Astrocyte (in vitro differentiated cells and primary cell): ENCODE measurements around the gene COX19. TPM values are rescaled to one million over a fixed set of nuclear protein-coding genes. Genes with fewer than 3 reads are reported as not detected.

Source experiments
- DNase-seq: peaks from one replicate; pipeline ENCODE4 v3.0.0-alpha.2; 2010; ENCODE audit warnings: low read depth
- FAIRE-seq: peaks from 2 replicates; lab custom pipeline; 2011; peaks lifted over from hg19 to GRCh38; lab: Jason Lieb, UNC
- H2AFZ ChIP-seq: 2 replicates; pipeline ENCODE4 v1.6.0; 2012; ENCODE audit warnings: low read depth, low read length, inconsistent platforms
- H3K27ac ChIP-seq: 2 replicates; pipeline ENCODE4 v1.5.1; 2011; ENCODE audit warnings: low read depth, low read length, inconsistent platforms
- H3K27me3 ChIP-seq: 2 replicates; pipeline ENCODE4 v1.6.0; 2011; ENCODE audit warnings: low read length, inconsistent platforms; ENCODE audit not compliant: insufficient read depth
- H3K36me3 ChIP-seq: 2 replicates; pipeline ENCODE4 v1.5.1; 2011; ENCODE audit warnings: low read length, inconsistent platforms; ENCODE audit not compliant: insufficient read depth
- H3K4me1 ChIP-seq: 2 replicates; pipeline ENCODE4 v1.5.1; 2011; ENCODE audit warnings: low read length, inconsistent platforms; ENCODE audit not compliant: insufficient read depth
- H3K4me2 ChIP-seq: 2 replicates; pipeline ENCODE4 v1.6.0; 2012; ENCODE audit warnings: low read length, inconsistent platforms
- H3K4me3 ChIP-seq: 2 replicates; pipeline ENCODE4 v1.5.1; 2011; ENCODE audit warnings: low read depth, mild to moderate bottlenecking, low read length, inconsistent platforms; ENCODE audit not compliant: insufficient read depth
- H3K79me2 ChIP-seq: 2 replicates; pipeline ENCODE4 v1.6.0; 2012; ENCODE audit warnings: mild to moderate bottlenecking, low read length, inconsistent platforms; ENCODE audit not compliant: insufficient read depth
- H3K9ac ChIP-seq: 2 replicates; pipeline ENCODE4 v1.6.0; 2012; ENCODE audit warnings: mild to moderate bottlenecking, low read length, inconsistent platforms
- H3K9me3 ChIP-seq: 2 replicates; pipeline ENCODE4 v1.5.1; 2012; ENCODE audit warnings: low read depth, mild to moderate bottlenecking, low read length, inconsistent platforms; ENCODE audit not compliant: insufficient read depth
- H4K20me1 ChIP-seq: 2 replicates; pipeline ENCODE4 v1.6.0; 2012; ENCODE audit warnings: low read length, inconsistent platforms; ENCODE audit not compliant: insufficient read depth
- H3K27ac Mint-ChIP-seq: one replicate; pipeline ENCODE4 v1.8.0; 2021; ENCODE audit warnings: mild to moderate bottlenecking, mixed read lengths; ENCODE audit not compliant: unreplicated experiment
- H3K27me3 Mint-ChIP-seq: one replicate; pipeline ENCODE4 v1.8.0; 2021; ENCODE audit warnings: low read depth, mixed read lengths; ENCODE audit not compliant: unreplicated experiment
- H3K36me3 Mint-ChIP-seq: one replicate; pipeline ENCODE4 v1.8.0; 2021; ENCODE audit warnings: low read depth, mixed read lengths; ENCODE audit not compliant: unreplicated experiment
- H3K4me1 Mint-ChIP-seq: one replicate; pipeline ENCODE4 v1.8.0; 2021; ENCODE audit warnings: low read depth, mixed read lengths; ENCODE audit not compliant: unreplicated experiment
- H3K4me3 Mint-ChIP-seq: one replicate; pipeline ENCODE4 v1.8.0; 2021; ENCODE audit warnings: mild to moderate bottlenecking, moderate library complexity, mixed read lengths; ENCODE audit not compliant: unreplicated experiment
- H3K9me3 Mint-ChIP-seq: one replicate; pipeline ENCODE4 v1.8.0; 2021; ENCODE audit warnings: mild to moderate bottlenecking, mixed read lengths; ENCODE audit not compliant: unreplicated experiment
- CTCF ChIP-seq: IDR thresholded peaks from 2 replicates; pipeline ENCODE4 v1.5.1; 2011; ENCODE audit warnings: low read depth, mild to moderate bottlenecking, inconsistent platforms, low read length, moderate library complexity; ENCODE audit not compliant: insufficient read depth
- EZH2 ChIP-seq: IDR thresholded peaks from 2 replicates; pipeline ENCODE4 v1.6.1; 2012; ENCODE audit warnings: mild to moderate bottlenecking, low read length, inconsistent platforms; ENCODE audit not compliant: insufficient read depth
- total RNA-seq: library from RNA; stranded (reverse); gene quantifications from 2 replicates; pipeline ENCODE4 v1.2.1, GENCODE V29; 2021

Gene COX19
- total RNA-seq, 1 donor from 2014 or later = 13.4 TPM

- Histone ChIP-seq H3K79me2 (no peaks in the 10 kb centered on the region), H4K20me1 (no peaks in the 10 kb centered on the region), H3K9me3 (no peaks in the 10 kb centered on the region), H2AFZ (no peak overlapping the region), H3K27me3 (no peaks in the 10 kb centered on the region), H3K4me2 (no peak overlapping the region), H3K4me3 (no peak overlapping the region), H3K4me1 (peaks cover 6% of the 10 kb centered on the region), H3K36me3 (no peaks in the 10 kb centered on the region), H3K27ac (no peak overlapping the region), H3K9ac (no peak overlapping the region)
- H3K27ac Mint-ChIP-seq = no peak overlapping the region
- no peak for DNase-seq
- H3K27me3 Mint-ChIP-seq = no peaks in the 10 kb centered on the region
- no peak overlapping the region for H3K4me3 Mint-ChIP-seq
- no peak for FAIRE-seq
- no peaks in the 10 kb centered on the region for H3K36me3 Mint-ChIP-seq
- peaks cover 6% of the 10 kb centered on the region for H3K4me1 Mint-ChIP-seq
- TF ChIP-seq CTCF = no peak
- TF ChIP-seq EZH2 = no peak
- H3K9me3 Mint-ChIP-seq = no peaks in the 10 kb centered on the region
Measured at GRCh38 chr7:931871-932650, 43.3 kb downstream of the COX19 start.

- no peaks in the 10 kb centered on the region for H3K79me2 ChIP-seq
- Mint-ChIP-seq H3K27me3 (no peaks in the 10 kb centered on the region), H3K36me3 (no peaks in the 10 kb centered on the region), H3K4me1 (peaks cover under 1% of the 10 kb centered on the region), H3K27ac (no peak overlapping the region), H3K4me3 (no peak overlapping the region), H3K9me3 (no peaks in the 10 kb centered on the region)
- no peak overlapping the region for H3K9ac ChIP-seq
- no peak for TF ChIP-seq EZH2
- FAIRE-seq (no peak), DNase-seq (no peak)
- H2AFZ ChIP-seq = no peak overlapping the region
- H3K4me3 ChIP-seq = no peak overlapping the region
- H3K4me2 ChIP-seq = no peak overlapping the region
- no peaks in the 10 kb centered on the region for H3K27me3 ChIP-seq
- H3K27ac ChIP-seq = no peak overlapping the region
- no peaks in the 10 kb centered on the region for H3K36me3 ChIP-seq
- H3K9me3 ChIP-seq = no peaks in the 10 kb centered on the region
- peaks cover 6% of the 10 kb centered on the region for H3K4me1 ChIP-seq
- H4K20me1 ChIP-seq = no peaks in the 10 kb centered on the region
Measured at GRCh38 chr7:930975-931758, 44.2 kb downstream of the COX19 start.

- H4K20me1 ChIP-seq = no peaks in the 10 kb centered on the region
- no peak overlapping the region for H2AFZ ChIP-seq
- H3K4me3 ChIP-seq = no peak overlapping the region
- FAIRE-seq (no peak), DNase-seq (no peak)
- H3K4me2 ChIP-seq = peak overlapping the region; percentile 34
- no peak for TF ChIP-seq EZH2
- no peaks in the 10 kb centered on the region for H3K36me3 ChIP-seq
- Mint-ChIP-seq H3K9me3 (no peaks in the 10 kb centered on the region), H3K27me3 (no peaks in the 10 kb centered on the region), H3K36me3 (no peaks in the 10 kb centered on the region), H3K4me1 (peaks cover 2% of the 10 kb centered on the region), H3K27ac (no peak overlapping the region), H3K4me3 (no peak overlapping the region)
- H3K79me2 ChIP-seq = no peaks in the 10 kb centered on the region
- H3K9me3 ChIP-seq = no peaks in the 10 kb centered on the region
- H3K9ac ChIP-seq = peak overlapping the region; percentile 47
- H3K4me1 ChIP-seq = peaks cover 14% of the 10 kb centered on the region
- no peaks in the 10 kb centered on the region for H3K27me3 ChIP-seq
- H3K27ac ChIP-seq = no peak overlapping the region
Measured at GRCh38 chr7:929311-929711, 46.0 kb downstream of the COX19 start.
